K562 (cell line): Measurements from ENCODE around the gene PTPMT1. TPM values are rescaled to one million over a fixed set of nuclear protein-coding genes. Genes with fewer than 3 reads are reported as not detected.
A peak's percentile ranks its signal among the peaks of the same experiment; 100 is the strongest.

ENCODE experiments used
- ATAC-seq: fragments of 200-7000 bp; cut with Tn5 transposase; 3 replicates; pipeline ENCODE4 v1.9.1; 2020; ENCODE audit warnings: moderate library complexity
- BruUV-seq: library from RNA; stranded (reverse); fragments of 400-500 nt; replicated peaks from 2 replicates; lab custom pipeline; 2021; lab: Mats Ljungman, UMichigan
- CTCF ChIA-PET: fragments of 300-600 bp; formaldehyde crosslinking; extraction: SDS; loops from one replicate; lab custom pipeline; 2021; ENCODE audit warnings: low intra/inter-chr PET ratio; lab: Yijun Ruan, JAX
- POLR2A ChIA-PET: fragments of 300-600, 350-650 bp; sonication (Branson Sonifier 250); formaldehyde crosslinking; extraction: SDS; loops from one replicate; lab custom pipeline; 2021; ENCODE audit warnings: antibody characterized with exemption, inconsistent platforms; lab: Yijun Ruan, JAX
- DNase-seq, 4 experiments: peaks; one replicate each; pipeline versions ENCODE4 v3.0.0 to v3.0.0-alpha.2; 2011 to 2018; ENCODE audit warnings: low spot score in 3 of 4, mixed read lengths in 3 of 4; ENCODE audit errors: extremely low read depth in 1 of 4
- FAIRE-seq: peaks from 2 replicates; lab custom pipeline; 2011; peaks lifted over from hg19 to GRCh38; lab: Jason Lieb, UNC
- H2AFZ ChIP-seq: 2 replicates; pipeline ENCODE4 v1.6.0; 2011; ENCODE audit warnings: low read depth, low read length, control low read depth, inconsistent platforms
- H3K27ac ChIP-seq: fragments of 200-600 bp; 3 replicates; pipeline ENCODE4 v1.8.0; 2011; ENCODE audit warnings: low read depth, mild to moderate bottlenecking, control low read depth, inconsistent platforms, low read length, moderate library complexity, mixed read lengths; ENCODE audit errors: extremely low read depth
- H3K27me3 ChIP-seq, 2 experiments: fragments of 300-600 bp in 1 of 2; 2 replicates in 1 of 2; 3 replicates in 1 of 2; pipeline versions ENCODE4 v1.6.0 to v1.8.0; 2011; ENCODE audit warnings: inconsistent platforms in 2 of 2, low read length in 2 of 2, mild to moderate bottlenecking in 1 of 2, mixed read lengths in 1 of 2, moderate library complexity in 1 of 2; ENCODE audit not compliant: control insufficient read depth in 2 of 2, insufficient read depth in 2 of 2
- H3K36me3 ChIP-seq: fragments of 300-600 bp; 3 replicates; pipeline ENCODE4 v1.8.0; 2011; ENCODE audit warnings: mild to moderate bottlenecking, low read length, inconsistent platforms; ENCODE audit not compliant: control insufficient read depth, insufficient read depth
- H3K4me1 ChIP-seq, 2 experiments: fragments of 200-600 bp in 1 of 2; replicated peaks in 1 of 2; 2 replicates in 1 of 2; 3 replicates in 1 of 2; pipeline versions ENCODE4 v1.5.1 to v1.8.0; 2011; ENCODE audit warnings: inconsistent platforms in 2 of 2, low read length in 2 of 2, mild to moderate bottlenecking in 1 of 2, mixed read lengths in 1 of 2, moderate library complexity in 1 of 2; ENCODE audit not compliant: control insufficient read depth in 2 of 2, insufficient read depth in 2 of 2
- H3K4me2 ChIP-seq: 2 replicates; pipeline ENCODE4 v1.6.1; 2011; ENCODE audit warnings: low read length, control low read depth, inconsistent platforms, mixed read lengths; ENCODE audit not compliant: insufficient read depth
- H3K4me3 ChIP-seq: fragments of 200-600 bp; sonication (generic), shearing (Covaris generic); 2 replicates; pipeline ENCODE4 v1.5.1; 2016; ENCODE audit warnings: control low read depth, inconsistent platforms
- H3K79me2 ChIP-seq: fragments of 200-600 bp; 3 replicates; pipeline ENCODE4 v1.8.0; 2011; ENCODE audit warnings: low read length, inconsistent platforms; ENCODE audit not compliant: control insufficient read depth, insufficient read depth
- H3K9ac ChIP-seq, 2 experiments: 2 replicates each; pipeline versions ENCODE4 v1.6.0 to v1.6.1; 2011; ENCODE audit warnings: low read depth in 2 of 2, low read length in 2 of 2, control low read depth in 1 of 2, inconsistent platforms in 1 of 2, mild to moderate bottlenecking in 1 of 2, mixed read lengths in 1 of 2; ENCODE audit not compliant: insufficient read depth in 1 of 2
- H3K9me1 ChIP-seq: one replicate; pipeline ENCODE4 v1.6.0; 2011; ENCODE audit warnings: inconsistent platforms, mild to moderate bottlenecking, low read length, moderate library complexity; ENCODE audit not compliant: control insufficient read depth, insufficient read depth
- H3K9me3 ChIP-seq: replicated peaks from 2 replicates; pipeline ENCODE4 v1.5.1; 2011; ENCODE audit warnings: low read depth, low read length, inconsistent platforms; ENCODE audit not compliant: control insufficient read depth, insufficient read depth
- H4K20me1 ChIP-seq: replicated peaks from 2 replicates; pipeline ENCODE4 v1.6.1; 2011; ENCODE audit warnings: low read length, inconsistent platforms, mixed read lengths; ENCODE audit not compliant: control insufficient read depth, insufficient read depth
- CREM ChIP-seq: IDR thresholded peaks from 2 replicates; pipeline ENCODE4 v1.6.1; 2014; ENCODE audit warnings: antibody characterized with exemption, low read depth
- PHB ChIP-seq: fragments of 250-450 bp; sonication (Bioruptor Pico); IDR thresholded peaks from 2 replicates; pipeline ENCODE4 v1.5.0; 2021
- ZNF263 ChIP-seq: sonication (generic); formaldehyde crosslinking; IDR thresholded peaks from 2 replicates; pipeline ENCODE4 v1.8.0; 2022; ENCODE audit warnings: mild to moderate bottlenecking, missing genetic modification reagents, borderline replicate concordance
- WGBS: fragments of 100-300 bp; shearing (Covaris generic); methylation state at CpG from one replicate; pipeline ENCODE4 v1.1.6; 2016; ENCODE audit warnings: low coverage, mixed read lengths; ENCODE audit not compliant: insufficient coverage; ENCODE audit errors: missing lambda C conversion rate; 5-methylcytosine and 5-hydroxymethylcytosine counted together
- in situ Hi-C: fragments of 300-500 bp; cut with MboI; formaldehyde crosslinking; loops from 4 replicates; pipeline ENCODE4 v1.15.0; 2018; ENCODE audit warnings: inconsistent platforms, mixed read lengths
- intact Hi-C: fragments of 100-400 bp; cut with micrococcal nuclease; formaldehyde crosslinking; loops from 2 replicates; pipeline ENCODE4 v1.14.2; 2022
- polyA plus RNA-seq, 8 experiments: library from polyadenylated mRNA; depleted of rRNA in 4 of 8; stranded (reverse) in 5 of 8; unstranded in 3 of 8; fragments of >200 nt; fragmentation: Nextera tagmentation in 2 of 8; fragmentation: Illumina TruSeq in 1 of 8; extraction: Ambion mirVana in 2 of 8; extraction: Trizol in 1 of 8; gene quantifications; 2 replicates each; pipeline versions ENCODE4 v1.2.1 to v1.2.3, GENCODE V29; 2011 to 2014; ENCODE audit warnings: inconsistent platforms in 1 of 8, missing spikeins in 1 of 8
- total RNA-seq, 7 experiments: library from RNA; depleted of rRNA in 6 of 7; stranded (reverse); fragments of >200 nt in 6 of 7; fragmentation: Illumina TruSeq in 2 of 7; extraction: Trizol in 2 of 7; gene quantifications; 2 replicates each; pipeline versions ENCODE4 v1.2.1 to v1.2.3, GENCODE V29; 2011 to 2021; ENCODE audit warnings: low replicate concordance in 1 of 7
- TF ChIP-seq, protein P1 (sequence below), 3 experiments: IDR thresholded peaks in 2 of 3; conservative IDR thresholded peaks in 1 of 3; 2 replicates each; pipeline ENCODE4 v1.5.1; 2011 to 2012; ENCODE audit warnings: low read length in 3 of 3, mild to moderate bottlenecking in 3 of 3, control low read depth in 2 of 3, improper control_type of control experiment in 1 of 3, inconsistent platforms in 1 of 3, low read depth in 1 of 3, mixed read lengths in 1 of 3, moderate library complexity in 1 of 3; ENCODE audit not compliant: insufficient read depth in 2 of 3

Gene PTPMT1
- total and polyA plus RNA-seq, 9 of the 15 experiments (the other 6 are each of a cell fraction or from before 2014, with no cell fraction given), result 10.4 to 140 (median 67.2) TPM

DNA sequence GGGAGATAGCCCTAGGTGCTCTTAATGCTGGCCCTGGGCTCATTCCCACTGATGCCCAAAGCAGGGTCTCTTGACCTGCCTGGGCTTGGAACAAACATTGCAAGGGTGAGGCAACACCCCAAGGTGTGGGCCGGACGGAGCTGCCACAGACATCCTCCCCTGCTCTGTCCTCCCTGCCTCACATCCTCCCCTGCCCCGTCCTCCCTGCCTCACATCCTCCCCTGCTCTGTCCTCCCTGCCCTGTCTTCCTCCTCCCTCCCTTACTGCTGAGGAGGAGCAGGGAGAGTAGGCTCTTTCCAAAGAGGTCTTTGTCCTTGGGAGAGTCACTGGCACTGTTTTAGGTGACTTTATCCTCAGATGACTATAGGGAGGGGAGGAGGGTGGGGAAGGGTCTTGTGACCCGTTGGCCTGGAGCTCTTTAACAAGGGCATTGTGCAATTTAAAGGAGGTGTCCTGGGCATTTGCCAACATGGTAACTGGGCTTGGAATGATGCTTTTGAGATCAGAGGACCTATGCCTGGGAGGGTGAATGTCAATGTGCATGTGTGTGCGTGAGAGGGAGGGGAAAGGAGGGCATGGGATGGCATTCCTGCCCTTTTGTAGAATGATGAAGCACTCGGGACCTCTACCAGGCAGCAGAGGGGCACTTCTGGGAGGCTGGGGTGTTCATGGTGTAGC lies 21.8 kb downstream of the PTPMT1 start:
- intact Hi-C loops, result no loop called here
- POLR2A ChIA-PET, result interaction anchor here (0.6 to 4.2 kb wide), 8 partner anchors 8 to 74 kb away, joined by 3 to 35 read pairs (median 4); partner anchors contain the start of gene C1QTNF4
- DNase-seq, result no peak
- 49% methylated on average over 6 of the region's 6 CpGs for WGBS
- Histone ChIP-seq H3K79me2 (peaks cover 2% of the 10 kb centered on the region; the same call in 1 of the 3 replicates), H3K4me2 (no peak overlapping the region), H3K9ac (peak overlapping the region in 1 of 2 experiments; percentile 0; a peak in 1 of 4 replicates), H3K36me3 (peaks cover 31% of the 10 kb centered on the region; the same call in 2 of the 3 replicates), H3K4me3 (no peak overlapping the region), H3K9me3 (no peaks in the 10 kb centered on the region), H3K27me3 (0 out of 5 replicates have a peak, but pooled peaks cover 0 to 2% of the 10 kb centered on the region in 2 experiments), H3K4me1 (peaks cover 0 to 14% of the 10 kb centered on the region in 2 experiments; a peak in 1 of 5 replicates), H3K27ac (no peak overlapping the region), H2AFZ (no peak overlapping the region), H4K20me1 (no peaks in the 10 kb centered on the region), H3K9me1 (no peaks in the 10 kb centered on the region)
- TF ChIP-seq CREM, result no peak
- TF ChIP-seq PHB, result no peak
- TF ChIP-seq ZNF263 (CRISPR knock-in tag), result peak; percentile 90
- TF ChIP-seq, protein P1, sequence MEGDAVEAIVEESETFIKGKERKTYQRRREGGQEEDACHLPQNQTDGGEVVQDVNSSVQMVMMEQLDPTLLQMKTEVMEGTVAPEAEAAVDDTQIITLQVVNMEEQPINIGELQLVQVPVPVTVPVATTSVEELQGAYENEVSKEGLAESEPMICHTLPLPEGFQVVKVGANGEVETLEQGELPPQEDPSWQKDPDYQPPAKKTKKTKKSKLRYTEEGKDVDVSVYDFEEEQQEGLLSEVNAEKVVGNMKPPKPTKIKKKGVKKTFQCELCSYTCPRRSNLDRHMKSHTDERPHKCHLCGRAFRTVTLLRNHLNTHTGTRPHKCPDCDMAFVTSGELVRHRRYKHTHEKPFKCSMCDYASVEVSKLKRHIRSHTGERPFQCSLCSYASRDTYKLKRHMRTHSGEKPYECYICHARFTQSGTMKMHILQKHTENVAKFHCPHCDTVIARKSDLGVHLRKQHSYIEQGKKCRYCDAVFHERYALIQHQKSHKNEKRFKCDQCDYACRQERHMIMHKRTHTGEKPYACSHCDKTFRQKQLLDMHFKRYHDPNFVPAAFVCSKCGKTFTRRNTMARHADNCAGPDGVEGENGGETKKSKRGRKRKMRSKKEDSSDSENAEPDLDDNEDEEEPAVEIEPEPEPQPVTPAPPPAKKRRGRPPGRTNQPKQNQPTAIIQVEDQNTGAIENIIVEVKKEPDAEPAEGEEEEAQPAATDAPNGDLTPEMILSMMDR (IDR thresholded peaks at IDR 0.05 in 2 of 3, conservative IDR thresholded peaks at IDR 0.05 in 1 of 3; ENCODE audit: insufficient read depth in 2 of 3, low read depth in 1 of 3, low read length in 3 of 3), result no peak
- CTCF ChIA-PET, result no interaction called here
- ATAC-seq, result no peak
- BruUV-seq, result no TSS peak
- no peak for FAIRE-seq
- in situ Hi-C loops, result no loop called here
